ENCODE results near the gene DNAH8. TPM values are rescaled to one million over a fixed set of nuclear protein-coding genes. Genes with fewer than 3 reads are reported as not detected.

Gene DNAH8
- total RNA-seq, 1 donor from 2014 or later, result 0.89 TPM

- DNase-seq, result no peak
Observed at GRCh38 chr6:39018103-39018502, 303.0 kb downstream of the DNAH8 start.

GRCh38 chr6:39020136-39020535 is 305.0 kb downstream of the DNAH8 start:
- DNase-seq, result no peak

- no peak for DNase-seq
Observed at GRCh38 chr6:39021041-39021440, 305.9 kb downstream of the DNAH8 start.

- DNase-seq, result no peak
Observed at GRCh38 chr6:39021779-39022178, 306.7 kb downstream of the DNAH8 start.

- no peak for DNase-seq
Observed at GRCh38 chr6:39026175-39026574, 311.1 kb downstream of the DNAH8 start.

- DNase-seq, result no peak
Observed at GRCh38 chr6:39029156-39030011, 314.3 kb downstream of the DNAH8 start.

- DNase-seq, result no peak
Observed at GRCh38 chr6:39035681-39036080, 320.6 kb downstream of the DNAH8 start.

GRCh38 chr6:39037082-39037508 is 322.0 kb downstream of the DNAH8 start:
- no peak for DNase-seq

- no peak for DNase-seq
Observed at GRCh38 chr6:39037707-39038106, 322.6 kb downstream of the DNAH8 start.

- DNase-seq, result no peak
Observed at GRCh38 chr6:39040080-39040673, 325.1 kb downstream of the DNAH8 start.

- no peak for DNase-seq
Observed at GRCh38 chr6:39041072-39041471, 326.0 kb downstream of the DNAH8 start.

GRCh38 chr6:39043776-39044175 is 328.7 kb downstream of the DNAH8 start:
- DNase-seq, result no peak

GRCh38 chr6:39044181-39044580 is 329.1 kb downstream of the DNAH8 start:
- no peak for DNase-seq

GRCh38 chr6:39047434-39048327 is 332.6 kb downstream of the DNAH8 start:
- no peak for DNase-seq

- no peak for DNase-seq
Observed at GRCh38 chr6:39048481-39049399, 333.6 kb downstream of the DNAH8 start, which contains the start of gene GLP1R. Gene GLP1R, plus strand, starts transcription at chr6:39048781. Its CDS starts 60 bp downstream, at chr6:39048841.

- DNase-seq, result no peak
Observed at GRCh38 chr6:39049575-39050283, 334.6 kb downstream of the DNAH8 start.

GRCh38 chr6:39050453-39051112 is 335.5 kb downstream of the DNAH8 start:
- DNase-seq, result no peak

GRCh38 chr6:39051399-39052122 is 336.4 kb downstream of the DNAH8 start:
- no peak for DNase-seq

GRCh38 chr6:39053016-39053624 is 338.0 kb downstream of the DNAH8 start:
- DNase-seq, result no peak
